OCI-LY1 (cell line): ENCODE results near the gene PDE9A.

ENCODE experiments used
- CTCF ChIP-seq: fragments of 200-600 bp; sonication (generic), shearing (Covaris generic); IDR thresholded peaks from 2 replicates; pipeline ENCODE4 v1.5.1; 2017; ENCODE audit warnings: mild to moderate bottlenecking, antibody characterized with exemption, low read length, moderate library complexity, mixed read lengths
- EZH2 ChIP-seq: fragments of 200-600 bp; sonication (generic), shearing (Covaris generic); IDR thresholded peaks from 2 replicates; pipeline ENCODE4 v1.8.0; 2017; ENCODE audit warnings: borderline replicate concordance, mixed run types, mild to moderate bottlenecking, antibody characterized with exemption, low read length, moderate library complexity, mixed read lengths

GRCh38 chr21:42638266-42638863 lies 15.1 kb upstream of the PDE9A start:
- TF ChIP-seq CTCF (no peak), EZH2 (no peak)
